HL-60 (cell line): ENCODE measurements around the gene GNB2.

Experiments
- CTCF ChIP-seq: IDR thresholded peaks from one replicate; pipeline ENCODE4 v1.5.1; 2011; ENCODE audit warnings: low read length, control low read depth, inconsistent platforms; ENCODE audit not compliant: insufficient read depth
- POLR2AphosphoS5 ChIP-seq: IDR thresholded peaks from 2 replicates; pipeline ENCODE4 v1.6.1; 2012; ENCODE audit warnings: low read depth
- TF ChIP-seq, protein P1 (sequence below): IDR thresholded peaks from 2 replicates; pipeline ENCODE4 v1.6.1; 2012; ENCODE audit warnings: low read depth; ENCODE audit not compliant: insufficient replicate concordance

GRCh38 chr7:100682228-100682741 lies 8.7 kb downstream of the GNB2 start:
- TF ChIP-seq CTCF = no peak
- no peak for TF ChIP-seq POLR2AphosphoS5
- TF ChIP-seq, protein P1, sequence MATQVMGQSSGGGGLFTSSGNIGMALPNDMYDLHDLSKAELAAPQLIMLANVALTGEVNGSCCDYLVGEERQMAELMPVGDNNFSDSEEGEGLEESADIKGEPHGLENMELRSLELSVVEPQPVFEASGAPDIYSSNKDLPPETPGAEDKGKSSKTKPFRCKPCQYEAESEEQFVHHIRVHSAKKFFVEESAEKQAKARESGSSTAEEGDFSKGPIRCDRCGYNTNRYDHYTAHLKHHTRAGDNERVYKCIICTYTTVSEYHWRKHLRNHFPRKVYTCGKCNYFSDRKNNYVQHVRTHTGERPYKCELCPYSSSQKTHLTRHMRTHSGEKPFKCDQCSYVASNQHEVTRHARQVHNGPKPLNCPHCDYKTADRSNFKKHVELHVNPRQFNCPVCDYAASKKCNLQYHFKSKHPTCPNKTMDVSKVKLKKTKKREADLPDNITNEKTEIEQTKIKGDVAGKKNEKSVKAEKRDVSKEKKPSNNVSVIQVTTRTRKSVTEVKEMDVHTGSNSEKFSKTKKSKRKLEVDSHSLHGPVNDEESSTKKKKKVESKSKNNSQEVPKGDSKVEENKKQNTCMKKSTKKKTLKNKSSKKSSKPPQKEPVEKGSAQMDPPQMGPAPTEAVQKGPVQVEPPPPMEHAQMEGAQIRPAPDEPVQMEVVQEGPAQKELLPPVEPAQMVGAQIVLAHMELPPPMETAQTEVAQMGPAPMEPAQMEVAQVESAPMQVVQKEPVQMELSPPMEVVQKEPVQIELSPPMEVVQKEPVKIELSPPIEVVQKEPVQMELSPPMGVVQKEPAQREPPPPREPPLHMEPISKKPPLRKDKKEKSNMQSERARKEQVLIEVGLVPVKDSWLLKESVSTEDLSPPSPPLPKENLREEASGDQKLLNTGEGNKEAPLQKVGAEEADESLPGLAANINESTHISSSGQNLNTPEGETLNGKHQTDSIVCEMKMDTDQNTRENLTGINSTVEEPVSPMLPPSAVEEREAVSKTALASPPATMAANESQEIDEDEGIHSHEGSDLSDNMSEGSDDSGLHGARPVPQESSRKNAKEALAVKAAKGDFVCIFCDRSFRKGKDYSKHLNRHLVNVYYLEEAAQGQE = no peak
